Chondrocyte (in vitro differentiated cells): ENCODE measurements around the gene SMARCA5. TPM values are rescaled to one million over a fixed set of nuclear protein-coding genes. Genes with fewer than 3 reads are reported as not detected.
A peak's percentile ranks its signal among the peaks of the same experiment; 100 is the strongest.

Experiments used
- DNase-seq: peaks from one replicate; pipeline ENCODE4 v3.0.0; 2021; ENCODE audit warnings: mixed read lengths, low spot score
- H3K27ac Mint-ChIP-seq: one replicate; pipeline ENCODE4 v1.8.0; 2021; ENCODE audit warnings: mild to moderate bottlenecking, moderate library complexity, mixed read lengths; ENCODE audit not compliant: unreplicated experiment
- H3K27me3 Mint-ChIP-seq: 2 replicates; pipeline ENCODE4 v1.8.0; 2021; ENCODE audit warnings: low read depth, mixed read lengths
- H3K36me3 Mint-ChIP-seq: 2 replicates; pipeline ENCODE4 v1.8.0; 2021; ENCODE audit warnings: low read depth, mixed read lengths
- H3K4me1 Mint-ChIP-seq: 2 replicates; pipeline ENCODE4 v1.8.0; 2021; ENCODE audit warnings: low read depth, mild to moderate bottlenecking, mixed read lengths
- H3K4me3 Mint-ChIP-seq: one replicate; pipeline ENCODE4 v1.8.0; 2021; ENCODE audit warnings: mild to moderate bottlenecking, moderate library complexity, mixed read lengths; ENCODE audit not compliant: unreplicated experiment
- H3K9me3 Mint-ChIP-seq: 2 replicates; pipeline ENCODE4 v1.8.0; 2021; ENCODE audit warnings: low read depth, mixed read lengths
- CTCF ChIP-seq: fragments of 200-600 bp; sonication (generic); IDR thresholded peaks from 2 replicates; pipeline ENCODE4 v1.5.0; 2021; ENCODE audit warnings: antibody characterized with exemption, mild to moderate bottlenecking, moderate library complexity
- total RNA-seq: library from RNA; stranded (reverse); gene quantifications from 3 replicates; pipeline ENCODE4 v1.2.1, GENCODE V29; 2021

Gene SMARCA5
- total RNA-seq, 1 donor from 2014 or later: 42.5 TPM

- TF ChIP-seq CTCF: no peak
- Mint-ChIP-seq H3K4me1 (no peaks in the 10 kb centered on the region), H3K27ac (no peak overlapping the region), H3K9me3 (peaks cover 19% of the 10 kb centered on the region), H3K4me3 (no peak overlapping the region), H3K27me3 (no peaks in the 10 kb centered on the region), H3K36me3 (peaks cover 3% of the 10 kb centered on the region)
- no peak for DNase-seq
These were observed 51.0 kb downstream of the SMARCA5 start for GRCh38 chr4:143564472-143564871.

GRCh38 chr4:143575331-143575730 lies 61.8 kb downstream of the SMARCA5 start:
- H3K27ac Mint-ChIP-seq: no peak overlapping the region
- no peaks in the 10 kb centered on the region for H3K9me3 Mint-ChIP-seq
- H3K36me3 Mint-ChIP-seq: no peaks in the 10 kb centered on the region
- DNase-seq: no peak
- H3K4me1 Mint-ChIP-seq: no peaks in the 10 kb centered on the region
- no peak for TF ChIP-seq CTCF
- H3K4me3 Mint-ChIP-seq: no peak overlapping the region
- H3K27me3 Mint-ChIP-seq: no peaks in the 10 kb centered on the region

- Mint-ChIP-seq H3K4me3 (no peak overlapping the region), H3K27ac (no peak overlapping the region), H3K36me3 (peaks cover 16% of the 10 kb centered on the region), H3K4me1 (peaks cover 9% of the 10 kb centered on the region), H3K27me3 (no peaks in the 10 kb centered on the region), H3K9me3 (peaks cover 29% of the 10 kb centered on the region)
- DNase-seq: no peak
- TF ChIP-seq CTCF: peak; percentile 34
These were observed 67.9 kb downstream of the SMARCA5 start for GRCh38 chr4:143581331-143581946.

GRCh38 chr4:143585548-143585947 lies 72.0 kb downstream of the SMARCA5 start:
- Mint-ChIP-seq H3K4me3 (no peak overlapping the region), H3K4me1 (peaks cover 13% of the 10 kb centered on the region), H3K27ac (peak overlapping the region; percentile 95), H3K27me3 (no peaks in the 10 kb centered on the region), H3K36me3 (peaks cover 16% of the 10 kb centered on the region), H3K9me3 (peaks cover 29% of the 10 kb centered on the region)
- no peak for DNase-seq
- TF ChIP-seq CTCF: no peak

GRCh38 chr4:143586080-143586479 lies 72.6 kb downstream of the SMARCA5 start:
- H3K36me3 Mint-ChIP-seq: peaks cover 16% of the 10 kb centered on the region
- H3K27me3 Mint-ChIP-seq: peaks cover 4% of the 10 kb centered on the region
- no peak for DNase-seq
- TF ChIP-seq CTCF: no peak
- peak overlapping the region; percentile 95 for H3K27ac Mint-ChIP-seq
- peaks cover 29% of the 10 kb centered on the region for H3K9me3 Mint-ChIP-seq
- no peak overlapping the region for H3K4me3 Mint-ChIP-seq
- H3K4me1 Mint-ChIP-seq: peaks cover 13% of the 10 kb centered on the region
